Spleen (tissue), 7 donors: ENCODE results near the gene PRSS1.

Experiments
- CTCF ChIP-seq, 11 experiments: fragments of 200-600 bp in 7 of 11; fragments of 450-650 bp in 4 of 11; sonication (generic) in 4 of 11; IDR thresholded peaks in 8 of 11; conservative IDR thresholded peaks in 3 of 11; 1 replicate in 7 of 11; 2 replicates in 4 of 11; pipeline versions ENCODE4 v1.4.0 to v1.8.0; 2016 to 2021; ENCODE audit warnings: antibody characterized with exemption in 11 of 11, inconsistent platforms in 4 of 11, mild to moderate bottlenecking in 1 of 11
- POLR2A ChIP-seq, 3 donors: fragments of 450-650 bp; IDR thresholded peaks; one replicate each; pipeline ENCODE4 v1.5.1; 2017; ENCODE audit warnings: antibody characterized with exemption in 3 of 3, mild to moderate bottlenecking in 1 of 3
- POLR2AphosphoS5 ChIP-seq, 3 donors: sonication (generic); formaldehyde crosslinking; IDR thresholded peaks; one replicate each; pipeline ENCODE4 v1.5.1; 2017; ENCODE audit warnings: antibody characterized with exemption in 3 of 3
- donor health status: DM: no; HTN: no; CAD: no; lungs with moderate emphysema.
- donor health status: DM: no; HTN: no; CAD: no.
- donor health status: DM: no; HTN: no; CAD: no.

DNA sequence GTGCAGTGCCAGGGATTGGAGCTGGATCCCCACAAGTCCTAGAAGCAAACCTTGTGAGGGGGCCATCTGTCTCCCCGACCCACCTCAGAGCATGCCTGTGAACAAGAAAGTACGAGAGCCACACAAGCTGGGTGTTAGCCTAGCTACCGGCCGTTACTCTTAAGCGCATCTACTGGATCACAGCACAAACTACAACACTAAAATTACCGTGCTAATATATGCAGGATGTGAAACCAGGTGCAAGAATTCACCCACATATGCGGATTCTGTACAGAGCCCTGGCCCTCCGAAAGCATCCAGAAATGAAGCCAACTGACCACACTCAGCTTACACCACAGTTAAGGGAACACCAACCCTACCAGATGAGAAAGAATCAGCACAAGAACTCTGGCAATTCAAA lies 16.0 kb upstream of the PRSS1 start:
- TF ChIP-seq CTCF (IDR thresholded peaks at IDR 0.05 in 8 of 11, conservative IDR thresholded peaks at IDR 0.05 in 3 of 11), result no peak
- no peak for TF ChIP-seq POLR2AphosphoS5 (IDR thresholded peaks at IDR 0.05)
- TF ChIP-seq POLR2A (IDR thresholded peaks at IDR 0.05), result no peak
